T-helper 9 cell (primary cell): ENCODE results near the gene RIT1.

Experiments
- DNase-seq: peaks from one replicate; pipeline ENCODE4 v3.0.0-alpha.2; 2020

RIT1 gene

DNA sequence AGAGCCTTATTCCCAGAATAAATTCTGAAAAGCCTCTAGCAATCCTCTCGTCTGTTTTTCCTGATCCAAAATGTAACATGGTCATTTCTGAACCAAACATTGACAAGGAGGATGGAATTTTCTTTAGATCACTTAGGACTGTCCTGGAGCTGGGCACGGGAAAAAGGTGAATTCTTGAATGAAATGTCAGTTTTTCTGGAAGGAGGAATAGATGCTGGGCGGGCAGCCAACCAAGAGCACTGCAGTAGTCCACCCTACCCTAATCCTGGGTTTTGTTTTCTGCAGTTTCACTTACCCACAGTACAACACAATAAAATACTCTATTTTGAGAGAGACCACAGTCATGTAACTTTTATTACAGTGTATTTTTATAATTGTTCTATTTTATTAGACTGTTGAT lies 20.9 kb downstream of the RIT1 start:
- no peak for DNase-seq

DNA sequence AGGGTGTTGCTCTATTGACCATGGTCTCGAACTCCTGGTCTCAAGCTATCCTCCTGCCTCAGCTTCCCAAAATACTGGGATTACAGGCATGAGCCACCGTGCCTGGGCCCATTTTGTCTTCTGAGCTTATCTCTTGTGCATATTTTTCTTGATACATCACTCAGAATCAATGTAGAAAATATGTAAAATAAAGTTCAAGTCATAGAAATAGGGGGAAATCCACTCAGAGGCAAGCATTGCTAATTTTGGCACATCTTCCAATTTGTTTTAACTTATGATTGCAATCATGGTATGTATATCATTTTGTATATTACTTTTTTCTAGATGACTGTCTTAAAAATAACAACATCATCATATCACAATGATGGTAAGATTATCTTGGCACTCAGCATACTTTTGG lies 21.6 kb downstream of the RIT1 start:
- DNase-seq: no peak

DNA sequence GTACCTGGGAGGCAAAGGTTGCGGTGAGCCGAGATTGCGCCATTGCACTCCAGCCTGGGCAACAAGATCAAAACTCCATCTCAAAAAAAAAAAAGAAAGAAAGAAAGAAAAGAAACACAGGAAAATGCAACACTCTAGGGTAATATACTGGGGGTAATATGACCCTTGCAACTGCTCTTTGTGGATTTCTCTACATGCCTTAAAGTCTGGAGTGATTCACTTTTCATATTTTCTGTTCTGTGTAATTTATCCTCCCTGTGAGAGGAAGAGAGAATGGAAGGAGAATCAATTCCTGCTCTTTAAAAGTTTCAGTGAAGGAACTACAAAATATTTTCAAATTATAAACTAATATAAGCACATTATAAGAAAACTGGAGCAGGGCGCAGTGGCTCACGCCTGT lies 22.7 kb downstream of the RIT1 start:
- DNase-seq: no peak

GRCh38 chr1:155884982-155885381 lies 26.2 kb downstream of the RIT1 start:
- DNase-seq: no peak

GRCh38 chr1:155884031-155884960 lies 26.9 kb downstream of the RIT1 start:
- no peak for DNase-seq

- DNase-seq: no peak
Observed at GRCh38 chr1:155882766-155883165, 28.4 kb downstream of the RIT1 start.

GRCh38 chr1:155882235-155882634 lies 28.9 kb downstream of the RIT1 start:
- no peak for DNase-seq

DNA sequence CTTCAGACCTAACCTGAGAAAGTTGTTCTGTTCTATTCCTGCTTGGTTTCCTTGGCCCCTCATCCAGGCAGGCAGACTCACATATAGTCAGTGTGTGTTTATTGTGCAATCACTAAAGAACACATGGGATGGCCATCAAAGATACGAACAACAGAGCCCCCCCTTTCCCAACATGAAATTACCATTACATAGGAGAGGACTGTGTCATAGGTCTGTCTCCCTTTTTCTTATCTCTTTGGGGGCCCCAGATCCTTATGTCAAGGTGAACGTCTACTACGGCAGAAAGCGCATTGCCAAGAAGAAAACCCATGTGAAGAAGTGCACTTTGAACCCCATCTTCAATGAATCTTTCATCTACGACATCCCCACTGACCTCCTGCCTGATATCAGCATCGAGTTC lies 30.2 kb downstream of the RIT1 start:
- no peak for DNase-seq

DNA sequence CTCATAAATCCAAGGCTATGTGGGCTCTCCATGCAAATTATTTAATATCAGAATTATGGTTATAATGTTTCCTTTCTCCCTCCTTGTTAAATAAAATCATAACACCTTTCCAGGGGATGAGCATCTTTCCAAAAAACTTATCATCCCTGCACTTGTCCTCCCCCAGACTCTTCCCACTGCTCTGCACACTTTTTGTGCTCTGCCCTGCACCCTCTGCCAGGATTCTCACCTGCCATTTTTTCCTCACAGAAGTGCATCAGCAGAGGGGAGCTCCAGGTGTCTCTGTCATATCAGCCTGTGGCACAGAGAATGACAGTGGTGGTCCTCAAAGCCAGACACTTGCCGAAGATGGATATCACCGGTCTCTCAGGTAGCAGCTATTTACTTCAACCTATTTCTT lies 30.9 kb downstream of the RIT1 start:
- DNase-seq: no peak

GRCh38 chr1:155877945-155878344 lies 33.2 kb downstream of the RIT1 start:
- no peak for DNase-seq

DNA sequence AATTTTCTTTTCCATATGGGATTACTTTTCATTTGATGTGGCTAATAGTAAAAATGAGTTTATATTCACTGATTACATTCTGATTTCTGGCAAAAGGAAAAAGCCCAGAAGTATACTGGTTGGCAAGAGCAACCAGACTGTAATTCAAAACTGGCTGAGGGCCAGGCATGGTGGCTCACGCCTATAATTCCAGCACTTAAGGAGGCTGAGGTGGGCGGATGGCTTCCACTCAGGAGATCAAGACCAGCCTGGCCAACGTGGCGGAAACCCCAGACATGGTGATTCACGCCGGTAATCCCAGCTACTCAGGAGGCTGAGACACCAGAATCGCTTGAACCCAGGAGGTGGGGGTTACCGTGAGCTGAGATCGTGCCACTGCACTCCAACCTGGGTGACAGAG lies 37.3 kb downstream of the RIT1 start:
- DNase-seq: no peak

GRCh38 chr1:155872527-155872926 lies 38.6 kb downstream of the RIT1 start:
- no peak for DNase-seq

GRCh38 chr1:155871390-155871789 lies 39.8 kb downstream of the RIT1 start:
- no peak for DNase-seq

- no peak for DNase-seq
Observed at GRCh38 chr1:155867766-155868165, 43.4 kb downstream of the RIT1 start.

- DNase-seq: no peak
Observed at GRCh38 chr1:155864393-155864792, 46.8 kb downstream of the RIT1 start.

- DNase-seq: no peak
Observed at GRCh38 chr1:155861896-155862295, 49.3 kb downstream of the RIT1 start.

DNA sequence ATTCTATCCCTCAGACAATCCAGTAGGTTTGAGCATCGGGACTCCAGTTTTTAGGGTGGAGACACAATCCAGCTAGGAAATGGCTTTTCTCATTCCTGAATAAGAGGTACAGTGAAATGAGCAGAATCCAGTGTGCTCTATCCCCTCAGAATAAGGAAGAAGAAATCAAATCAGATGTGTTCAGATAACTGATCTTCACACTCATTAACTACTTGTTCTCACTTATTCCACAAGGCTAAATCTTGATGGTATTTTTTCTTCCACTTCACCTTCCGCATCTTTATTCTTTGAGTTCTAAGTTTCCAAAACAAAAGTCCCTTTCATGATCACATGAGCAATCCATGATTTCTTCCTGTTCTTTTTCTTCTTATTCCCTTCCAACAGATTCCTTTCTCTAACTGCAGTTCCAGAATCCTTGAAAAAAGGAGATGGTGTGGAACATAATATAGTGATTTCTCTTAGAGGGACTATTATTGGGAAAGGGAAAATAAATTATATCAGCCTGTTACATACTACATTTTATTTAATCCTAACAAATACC lies 50.1 kb downstream of the RIT1 start:
- no peak for DNase-seq

GRCh38 chr1:155859881-155860871 lies 51.0 kb downstream of the RIT1 start:
- peak; percentile 48 for DNase-seq

DNA sequence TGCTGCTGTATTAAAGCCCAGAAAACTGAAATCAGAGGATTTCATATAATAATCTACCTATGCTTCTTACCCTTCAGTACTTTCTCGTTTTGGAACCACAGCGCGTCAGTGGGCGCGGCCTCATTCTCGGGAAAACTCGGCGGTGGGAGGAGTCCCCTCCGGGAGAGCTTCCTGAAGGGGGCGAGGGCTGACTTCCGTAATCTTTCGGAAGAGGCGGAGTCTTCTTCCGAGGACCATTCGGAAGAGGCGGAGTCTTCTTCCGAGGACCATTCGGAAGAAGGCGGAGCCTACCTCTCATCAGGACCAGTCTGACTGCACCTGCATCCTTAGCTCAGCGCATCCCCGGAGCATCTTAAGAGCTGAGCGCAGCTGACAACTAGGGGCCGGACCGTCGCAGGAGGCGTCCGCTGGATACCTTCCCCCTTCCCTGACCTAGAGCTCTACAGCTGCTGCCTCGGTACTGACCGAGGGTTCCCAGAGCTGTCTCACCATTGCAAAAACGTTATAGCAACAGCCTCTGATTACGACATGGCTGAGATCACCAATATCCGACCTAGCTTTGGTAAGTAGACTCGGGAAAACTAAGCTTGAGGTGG lies 51.8 kb downstream of the RIT1 start, which contains the start of gene SYT11:
SYT11 (plus strand) TSS at position 334 of the 596 bp plus-strand sequence; CDS start at position 529, 195 bp downstream.
- DNase-seq: peak; percentile 90

DNA sequence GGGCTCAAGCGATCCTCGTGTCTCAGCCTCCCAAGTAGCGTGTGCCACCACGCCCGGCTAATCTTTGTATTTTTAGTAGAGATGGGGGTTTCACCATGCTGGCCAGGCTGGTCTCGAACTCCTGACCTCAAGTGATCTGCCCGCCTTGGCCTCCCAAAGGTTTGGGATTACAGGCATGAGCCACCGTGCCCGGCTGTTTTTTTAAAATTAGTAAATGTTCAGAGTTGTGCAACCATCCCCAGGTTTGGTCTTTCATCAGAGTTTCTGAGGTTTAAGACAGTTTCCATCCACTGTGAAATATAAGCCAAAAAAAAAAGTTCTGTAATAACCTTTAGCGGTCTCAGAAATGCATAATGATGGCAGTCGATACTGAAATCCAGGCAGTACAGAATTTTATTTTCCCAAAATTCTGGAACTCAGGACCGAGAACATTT lies 52.3 kb downstream of the RIT1 start:
- no peak for DNase-seq

GRCh38 chr1:155856975-155857930 lies 53.9 kb downstream of the RIT1 start, which contains the start of gene GON4L:
Gene GON4L, minus strand, starts transcription at chr1:155857214. Its CDS starts 3,434 bp downstream, at chr1:155853780.
- peak; percentile 80 for DNase-seq
